Left lung (tissue), 10 donors: Measurements from ENCODE around the gene SIPA1L3. TPM values are rescaled to one million over a fixed set of nuclear protein-coding genes. Genes with fewer than 3 reads are reported as not detected.

Experiments
- ATAC-seq: fragments of 200-7000 bp; cut with Tn5 transposase; one replicate; pipeline ENCODE4 v1.9.1; 2020; ENCODE audit warnings: moderate library complexity
- DNase-seq, 4 donors: peaks; one replicate each; pipeline ENCODE4 v3.0.0-alpha.2; 2013 to 2020
- H3K27ac ChIP-seq, 2 donors: fragments of 200-600 bp; sonication (generic) in 1 of 2; one replicate each; pipeline versions ENCODE4 v1.5.0 to v1.8.0; 2020 to 2021
- H3K27me3 ChIP-seq, 2 donors: fragments of 200-600 bp; sonication (generic) in 1 of 2; one replicate each; pipeline versions ENCODE4 v1.5.0 to v1.8.0; 2020 to 2021
- H3K36me3 ChIP-seq, 2 donors: fragments of 200-600 bp; sonication (generic) in 1 of 2; one replicate each; pipeline versions ENCODE4 v1.5.0 to v1.8.0; 2020 to 2021
- H3K4me1 ChIP-seq, 2 donors: fragments of 200-600 bp; one replicate each; pipeline ENCODE4 v1.8.0; 2021
- H3K4me3 ChIP-seq, 2 donors: fragments of 200-600 bp; sonication (generic) in 1 of 2; one replicate each; pipeline versions ENCODE4 v1.5.0 to v1.8.0; 2020 to 2021; ENCODE audit warnings: mild to moderate bottlenecking in 1 of 2
- H3K9me3 ChIP-seq, 2 donors: fragments of 200-600 bp; sonication (generic) in 1 of 2; one replicate each; pipeline versions ENCODE4 v1.5.0 to v1.8.0; 2020 to 2021
- intact Hi-C, 2 donors: fragments of 100-400 bp; cut with DNase I; formaldehyde crosslinking; loops; one replicate each; pipeline versions ENCODE4 v1.11.2 to v1.14.2; 2022
- polyA plus RNA-seq, 6 donors: library from polyadenylated mRNA; unstranded; fragments of 120-200 nt; gene quantifications; one replicate each; pipeline ENCODE4 v1.2.1, GENCODE V29; 2013; ENCODE audit not compliant: insufficient read length in 6 of 6
- total RNA-seq, 2 donors: library from RNA; stranded (reverse); fragmentation: NEBNext Ultra II Directional; extraction: Animal tissue kit (Norgen Biotek cat#: 25700); gene quantifications; one replicate each; pipeline ENCODE4 v1.2.1, GENCODE V29; 2021
- TF ChIP-seq, protein P1 (sequence below), 2 donors: fragments of 200-600 bp; sonication (generic) in 1 of 2; IDR thresholded peaks; one replicate each; pipeline versions ENCODE4 v1.5.0 to v1.8.0; 2021; ENCODE audit warnings: antibody characterized with exemption in 2 of 2
- donor health status: DM: no; HTN: yes; CAD: no.
- donor health status: DM: no; HTN: no; CAD: no.

Gene SIPA1L3
- total and polyA plus RNA-seq, 8 donors, result 22.7 to 59.0 (median 27.4) TPM

DNA sequence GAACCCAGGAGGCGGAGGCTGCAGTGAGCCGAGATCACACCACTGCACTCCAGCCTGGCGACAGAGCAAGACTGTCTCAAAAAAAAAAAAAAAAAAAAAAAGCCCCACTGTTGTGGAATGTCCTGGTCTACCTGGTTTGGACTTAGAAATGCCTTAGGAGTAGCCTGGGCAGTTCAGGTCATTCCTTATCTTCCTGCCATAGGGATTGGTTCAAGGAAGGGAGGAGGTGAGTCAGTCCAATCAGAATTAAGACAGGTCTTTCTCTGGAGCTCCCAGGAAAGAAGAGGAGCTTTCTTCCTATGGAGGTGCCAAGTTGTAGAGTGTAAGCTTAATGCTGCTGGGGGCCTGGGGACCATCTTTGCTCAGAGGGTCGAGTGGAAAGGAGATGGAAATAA, 44.8 kb downstream of the SIPA1L3 start:
- H3K4me3 ChIP-seq, result no peak overlapping the region
- no peaks in the 10 kb centered on the region for H3K36me3 ChIP-seq
- TF ChIP-seq, protein P1, sequence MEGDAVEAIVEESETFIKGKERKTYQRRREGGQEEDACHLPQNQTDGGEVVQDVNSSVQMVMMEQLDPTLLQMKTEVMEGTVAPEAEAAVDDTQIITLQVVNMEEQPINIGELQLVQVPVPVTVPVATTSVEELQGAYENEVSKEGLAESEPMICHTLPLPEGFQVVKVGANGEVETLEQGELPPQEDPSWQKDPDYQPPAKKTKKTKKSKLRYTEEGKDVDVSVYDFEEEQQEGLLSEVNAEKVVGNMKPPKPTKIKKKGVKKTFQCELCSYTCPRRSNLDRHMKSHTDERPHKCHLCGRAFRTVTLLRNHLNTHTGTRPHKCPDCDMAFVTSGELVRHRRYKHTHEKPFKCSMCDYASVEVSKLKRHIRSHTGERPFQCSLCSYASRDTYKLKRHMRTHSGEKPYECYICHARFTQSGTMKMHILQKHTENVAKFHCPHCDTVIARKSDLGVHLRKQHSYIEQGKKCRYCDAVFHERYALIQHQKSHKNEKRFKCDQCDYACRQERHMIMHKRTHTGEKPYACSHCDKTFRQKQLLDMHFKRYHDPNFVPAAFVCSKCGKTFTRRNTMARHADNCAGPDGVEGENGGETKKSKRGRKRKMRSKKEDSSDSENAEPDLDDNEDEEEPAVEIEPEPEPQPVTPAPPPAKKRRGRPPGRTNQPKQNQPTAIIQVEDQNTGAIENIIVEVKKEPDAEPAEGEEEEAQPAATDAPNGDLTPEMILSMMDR (IDR thresholded peaks at IDR 0.05), result no peak
- no peaks in the 10 kb centered on the region for H3K27me3 ChIP-seq
- DNase-seq, result no peak
- H3K27ac ChIP-seq, result no peak overlapping the region
- no peaks in the 10 kb centered on the region for H3K9me3 ChIP-seq
- intact Hi-C loops, result no loop called here
- no peak for ATAC-seq
- H3K4me1 ChIP-seq, result peaks cover 0 to 8% of the 10 kb centered on the region in 2 donors

DNA sequence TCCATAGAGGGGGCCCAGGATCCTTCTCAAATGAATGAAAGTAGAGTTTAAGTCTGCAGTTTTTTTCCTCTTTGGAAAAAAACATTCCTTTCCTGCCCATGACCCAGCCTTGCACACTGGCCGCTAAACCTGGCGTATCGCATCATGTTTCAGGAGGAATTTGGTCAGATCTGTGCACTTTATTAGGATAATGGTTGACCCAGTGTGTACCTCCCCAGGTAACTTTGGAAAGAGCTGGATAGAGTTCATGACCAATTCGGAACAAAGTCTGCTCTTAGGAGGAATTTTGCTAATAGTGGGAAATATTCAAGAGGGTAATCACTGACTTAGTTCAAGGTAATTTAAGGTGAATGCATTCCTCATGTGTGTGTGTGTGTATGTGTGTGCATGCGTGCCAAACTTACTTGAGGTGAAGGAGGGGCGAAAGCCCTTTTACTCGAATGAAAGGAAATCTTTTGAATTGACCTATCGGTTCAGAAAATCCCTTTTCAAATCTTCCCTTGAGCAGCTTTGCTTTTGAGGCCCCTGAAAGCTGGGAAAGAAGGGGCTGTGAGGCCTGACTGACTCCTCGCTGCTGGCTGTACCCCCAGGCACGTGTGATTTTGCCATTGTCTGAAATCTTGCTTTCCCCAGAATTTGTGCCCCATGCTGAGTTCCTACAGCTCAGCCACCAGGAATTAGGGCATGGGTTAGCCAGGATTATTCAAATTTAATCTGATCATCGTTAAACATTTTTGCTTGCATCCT, 46.3 kb downstream of the SIPA1L3 start:
- Histone ChIP-seq H3K4me3 (no peak overlapping the region), H3K36me3 (no peaks in the 10 kb centered on the region), H3K9me3 (no peaks in the 10 kb centered on the region), H3K4me1 (peaks cover 0 to 4% of the 10 kb centered on the region in 2 donors), H3K27ac (no peak overlapping the region), H3K27me3 (no peaks in the 10 kb centered on the region)
- TF ChIP-seq, protein P1 (IDR thresholded peaks at IDR 0.05), result no peak
- DNase-seq (no peak), ATAC-seq (no peak)
- intact Hi-C loops, result no loop called here

DNA sequence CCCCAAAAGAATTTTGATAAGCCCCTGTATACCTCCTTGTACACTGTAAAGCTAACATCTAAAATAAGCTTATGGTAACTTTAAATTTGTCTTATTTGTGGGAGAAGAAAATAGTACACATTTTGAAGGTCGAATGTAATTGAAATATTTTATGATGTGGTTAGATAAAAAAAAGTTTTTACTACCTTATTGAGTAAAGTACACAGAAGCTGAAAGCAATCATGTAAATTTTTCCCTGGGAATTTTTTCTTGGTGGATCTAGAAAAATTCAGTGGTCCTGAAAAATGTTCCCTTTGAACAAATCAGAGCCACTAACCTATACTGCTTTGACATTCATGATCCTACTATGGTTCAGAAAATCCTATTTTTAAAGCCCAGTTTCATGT, 46.9 kb downstream of the SIPA1L3 start:
- Histone ChIP-seq H3K4me1 (peaks cover 0 to 4% of the 10 kb centered on the region in 2 donors), H3K27ac (no peak overlapping the region), H3K9me3 (no peaks in the 10 kb centered on the region), H3K36me3 (no peaks in the 10 kb centered on the region), H3K27me3 (no peaks in the 10 kb centered on the region), H3K4me3 (no peak overlapping the region)
- TF ChIP-seq, protein P1 (IDR thresholded peaks at IDR 0.05), result no peak
- intact Hi-C loops, result no loop called here
- ATAC-seq, result no peak
- no peak for DNase-seq

DNA sequence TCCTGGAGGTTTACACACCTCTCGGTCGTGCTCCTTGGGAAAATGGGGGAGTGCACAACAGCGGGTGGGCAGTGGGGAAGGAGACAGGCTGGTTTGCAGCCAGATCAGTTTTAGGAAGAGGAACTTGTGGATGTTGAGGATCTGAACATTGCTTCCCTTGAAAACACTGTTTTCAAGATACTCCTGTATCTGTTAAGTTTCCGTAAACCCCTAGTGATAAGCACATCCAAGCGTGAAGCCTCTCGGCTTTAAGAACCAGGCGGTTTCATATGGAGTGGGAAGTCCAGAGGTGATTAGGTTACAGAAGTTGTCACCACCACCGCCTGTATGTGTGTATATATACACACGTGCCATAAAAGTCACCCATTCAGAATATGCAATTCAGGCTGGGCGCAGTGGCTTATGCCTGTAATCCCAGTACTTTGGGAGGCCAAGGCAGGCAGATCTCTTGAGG, 47.4 kb downstream of the SIPA1L3 start:
- DNase-seq, result no peak
- TF ChIP-seq, protein P1 (IDR thresholded peaks at IDR 0.05), result no peak
- peaks cover 0 to 4% of the 10 kb centered on the region in 2 donors for H3K4me1 ChIP-seq
- no peaks in the 10 kb centered on the region for H3K27me3 ChIP-seq
- no peak for ATAC-seq
- H3K4me3 ChIP-seq, result no peak overlapping the region
- no peak overlapping the region for H3K27ac ChIP-seq
- H3K36me3 ChIP-seq, result no peaks in the 10 kb centered on the region
- H3K9me3 ChIP-seq, result no peaks in the 10 kb centered on the region
- intact Hi-C loops, result no loop called here

DNA sequence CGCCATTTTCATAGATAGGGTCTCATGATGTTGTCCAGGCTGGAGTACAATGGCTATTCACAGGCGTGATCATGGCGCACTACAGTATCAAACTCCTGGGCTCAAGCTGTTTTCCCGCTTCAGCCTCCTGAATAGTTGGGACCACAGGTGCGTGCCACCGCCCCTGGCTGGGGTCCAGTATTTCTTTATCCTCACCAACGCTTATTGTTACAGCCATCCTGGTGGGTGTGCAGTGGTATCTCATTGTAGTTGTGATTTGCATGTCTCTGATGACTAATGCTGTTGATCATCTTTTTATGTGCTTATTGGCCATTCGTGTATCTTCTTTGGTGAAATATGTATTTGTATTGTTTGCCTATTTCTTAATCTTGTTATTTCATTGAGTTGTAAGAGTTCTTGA, 49.0 kb downstream of the SIPA1L3 start:
- DNase-seq (no peak), ATAC-seq (no peak)
- Histone ChIP-seq H3K4me1 (peaks cover 0 to 4% of the 10 kb centered on the region in 2 donors), H3K27ac (no peak overlapping the region), H3K36me3 (no peaks in the 10 kb centered on the region), H3K27me3 (no peaks in the 10 kb centered on the region), H3K9me3 (peaks cover 0 to under 1% of the 10 kb centered on the region in 2 donors), H3K4me3 (no peak overlapping the region)
- intact Hi-C loops, result no loop called here
- TF ChIP-seq, protein P1 (IDR thresholded peaks at IDR 0.05), result no peak
